CD4-positive, alpha-beta T cell treated with Interleukin-21 for 1 hour (primary cell): ENCODE measurements around the gene PRR5L.

Experiments used
- DNase-seq: peaks from one replicate; pipeline ENCODE4 v3.0.0-alpha.2; 2020

The PRR5L gene

DNA sequence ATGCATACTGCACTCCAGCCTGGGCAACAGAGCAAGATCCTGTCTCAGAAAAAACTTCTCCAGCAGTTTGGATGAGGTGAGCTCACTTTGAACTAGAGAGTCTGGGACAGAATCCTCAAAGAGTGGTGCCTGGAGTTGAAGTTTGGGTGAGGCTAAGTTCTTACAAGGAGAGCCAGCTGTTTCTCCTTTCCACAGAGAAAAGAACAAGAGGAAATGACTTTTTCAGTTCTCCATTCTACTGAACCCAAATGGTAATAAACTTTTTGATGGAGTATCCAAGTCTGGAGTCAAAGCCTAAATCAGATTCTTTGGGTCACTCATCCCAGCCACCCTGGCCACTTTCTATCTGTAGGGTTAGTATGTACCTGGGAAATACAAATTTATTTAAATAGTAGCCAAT, 111.3 kb downstream of the PRR5L start:
- DNase-seq: no peak

DNA sequence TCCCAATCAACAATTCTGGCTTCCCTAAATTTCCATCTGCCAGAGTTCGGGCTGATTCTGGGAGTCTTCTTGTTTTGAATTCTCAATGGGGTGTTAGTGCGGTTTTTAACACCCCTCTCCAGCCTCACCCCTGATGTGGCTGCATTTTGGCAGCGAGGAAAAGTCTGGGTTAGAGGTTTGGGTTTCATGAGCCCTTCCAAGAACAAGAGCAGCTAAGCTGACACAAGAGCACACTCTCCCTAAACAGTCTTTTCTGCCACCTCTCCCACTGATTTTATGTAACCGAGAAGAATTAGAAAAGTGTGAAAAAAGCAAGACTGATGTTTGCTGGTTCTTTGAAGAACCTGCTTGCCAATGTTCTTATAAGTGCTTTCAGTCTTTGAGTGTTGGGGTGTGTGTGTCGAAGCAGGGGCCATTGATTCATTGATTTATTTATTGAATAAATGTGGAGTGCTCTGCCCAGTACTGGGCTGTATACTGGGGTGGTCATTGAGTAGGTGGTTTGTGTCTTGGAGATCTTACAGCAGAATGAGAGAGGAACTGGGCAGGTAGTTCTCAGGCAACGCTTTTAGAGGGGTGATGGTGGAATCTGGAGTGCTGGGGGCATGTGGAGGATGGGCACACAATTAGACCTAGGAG, 112.5 kb downstream of the PRR5L start:
- peak; percentile 34 for DNase-seq

DNA sequence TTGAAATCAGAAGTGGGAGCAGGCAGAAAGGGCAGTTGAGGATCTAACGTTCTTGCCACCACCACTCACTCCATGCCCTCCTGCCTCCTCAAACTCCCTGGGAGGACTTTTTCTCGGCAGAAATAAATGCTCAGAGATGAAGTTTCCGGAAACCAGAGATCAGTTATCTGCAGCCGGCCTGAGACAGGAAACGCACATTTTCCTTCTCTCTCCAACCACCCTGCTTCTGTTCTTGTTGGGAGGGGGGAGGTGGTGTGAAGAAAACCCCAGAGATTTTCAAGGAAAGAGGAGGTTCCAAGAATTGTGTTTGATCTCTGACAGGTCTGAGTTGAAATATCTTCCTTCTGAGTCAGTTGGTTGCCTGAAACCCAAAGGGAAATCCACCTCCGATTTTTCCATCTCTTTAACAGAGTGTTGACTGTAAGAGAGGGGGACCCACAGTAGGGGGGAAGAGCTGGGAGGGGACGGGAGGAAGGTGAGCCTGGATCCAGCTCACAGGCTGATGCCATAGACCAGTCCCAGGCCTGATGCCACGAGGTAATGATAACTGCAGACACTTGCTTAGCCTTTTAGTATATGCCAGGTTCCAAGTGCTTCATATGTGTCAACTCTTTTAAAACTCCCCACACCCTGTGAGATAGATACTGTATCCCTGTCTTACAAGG, 113.2 kb downstream of the PRR5L start:
- DNase-seq: peak; percentile 60

DNA sequence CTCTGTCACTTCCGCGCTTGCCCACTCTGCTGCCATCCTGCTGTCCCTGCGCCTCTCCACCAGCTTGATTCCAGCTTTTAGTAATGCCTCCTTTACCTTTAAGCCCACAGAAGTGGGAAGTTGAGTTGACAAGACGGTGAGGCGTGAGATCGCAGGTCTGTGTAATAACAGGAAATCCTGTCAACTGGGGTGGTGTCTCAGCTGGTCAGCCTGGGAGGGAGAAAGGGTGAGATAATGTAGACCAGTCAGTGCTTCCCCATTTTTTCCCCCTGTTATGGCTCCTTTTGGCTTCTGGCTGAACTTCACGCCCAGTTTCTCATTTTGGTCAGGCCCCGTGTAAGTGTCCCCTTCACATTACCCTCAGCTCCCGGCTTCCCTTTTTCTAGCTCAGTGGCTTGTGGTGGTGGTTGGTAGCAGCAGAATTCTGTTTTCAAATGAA, 115.1 kb downstream of the PRR5L start:
- peak; percentile 53 for DNase-seq

DNA sequence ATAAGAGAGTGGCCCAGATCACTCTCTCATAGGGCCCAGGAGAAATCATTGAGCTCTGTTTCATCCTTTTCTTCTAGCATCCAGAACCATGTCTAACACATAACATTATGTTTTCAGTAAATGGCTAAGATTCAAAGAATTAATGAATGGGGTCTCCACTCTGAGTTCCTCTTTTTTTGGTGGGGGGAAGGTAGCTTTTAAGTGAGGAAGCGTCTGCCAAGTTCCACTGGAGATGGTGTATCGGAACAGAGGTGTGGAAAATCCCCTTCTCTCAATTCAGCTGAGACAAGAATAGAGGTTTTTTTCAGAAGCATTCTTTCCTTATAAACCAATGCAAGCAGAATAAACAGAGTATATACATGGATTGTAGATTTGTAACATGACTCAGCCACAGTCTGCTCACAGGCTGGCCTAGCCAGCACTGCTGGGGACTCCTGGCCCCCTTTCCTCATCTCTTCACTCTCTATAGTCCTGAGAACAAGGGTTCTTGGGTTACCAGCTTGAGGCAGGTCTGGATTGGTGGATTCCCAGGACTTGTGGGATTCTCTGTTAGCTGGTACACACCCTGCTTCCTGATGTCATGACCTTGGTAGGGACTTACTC, 116.8 kb downstream of the PRR5L start:
- no peak for DNase-seq

DNA sequence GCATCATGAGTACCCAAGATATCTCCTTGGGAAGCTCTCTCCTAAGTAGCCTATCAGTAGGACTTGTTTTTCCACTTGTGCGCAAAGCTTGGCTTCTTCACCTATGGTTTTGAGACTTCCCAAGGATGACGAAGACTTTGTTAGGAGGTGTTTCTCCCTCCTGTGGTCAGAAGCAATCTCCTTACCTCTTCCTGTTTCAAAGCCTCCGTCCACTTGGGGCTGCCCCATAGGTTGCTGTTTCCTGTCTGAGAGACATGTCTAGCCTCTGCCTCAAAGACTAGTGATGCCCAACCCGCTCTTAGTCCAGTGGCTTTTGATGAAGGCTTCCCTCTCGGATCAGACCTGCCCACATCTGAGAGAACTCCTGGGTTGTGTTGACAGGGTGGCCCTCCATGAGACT, 121.1 kb downstream of the PRR5L start:
- peak; percentile 17 for DNase-seq

DNA sequence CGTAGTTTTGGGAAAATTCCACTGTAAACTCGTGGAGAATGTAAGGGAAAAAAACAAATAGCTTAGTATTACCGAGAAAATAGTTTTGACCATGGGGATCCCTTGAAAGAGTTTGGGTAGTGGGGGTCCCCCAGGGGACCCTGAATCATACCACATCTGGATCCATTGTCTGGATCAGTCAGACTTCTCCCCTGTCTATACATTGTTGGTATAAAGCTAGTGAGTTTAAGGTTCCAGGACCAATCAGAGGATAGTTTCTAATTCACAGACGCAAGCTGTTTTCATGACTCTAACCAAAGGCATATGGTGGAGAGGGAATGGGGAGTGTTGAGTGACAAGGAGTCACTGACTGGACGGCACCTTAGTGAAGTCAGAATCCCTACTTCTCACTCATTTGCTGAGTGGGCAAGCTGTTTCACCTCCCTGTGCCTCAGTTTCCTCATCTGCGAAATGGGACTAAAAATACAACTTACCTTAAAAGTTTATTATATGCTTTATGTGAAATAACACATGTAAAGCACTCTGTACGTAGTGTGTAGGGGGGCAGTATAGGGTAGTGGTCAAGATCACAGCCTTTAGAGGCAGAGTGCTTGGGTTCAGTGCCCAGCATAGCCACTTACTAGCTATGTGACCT, 123.8 kb downstream of the PRR5L start:
- no peak for DNase-seq

DNA sequence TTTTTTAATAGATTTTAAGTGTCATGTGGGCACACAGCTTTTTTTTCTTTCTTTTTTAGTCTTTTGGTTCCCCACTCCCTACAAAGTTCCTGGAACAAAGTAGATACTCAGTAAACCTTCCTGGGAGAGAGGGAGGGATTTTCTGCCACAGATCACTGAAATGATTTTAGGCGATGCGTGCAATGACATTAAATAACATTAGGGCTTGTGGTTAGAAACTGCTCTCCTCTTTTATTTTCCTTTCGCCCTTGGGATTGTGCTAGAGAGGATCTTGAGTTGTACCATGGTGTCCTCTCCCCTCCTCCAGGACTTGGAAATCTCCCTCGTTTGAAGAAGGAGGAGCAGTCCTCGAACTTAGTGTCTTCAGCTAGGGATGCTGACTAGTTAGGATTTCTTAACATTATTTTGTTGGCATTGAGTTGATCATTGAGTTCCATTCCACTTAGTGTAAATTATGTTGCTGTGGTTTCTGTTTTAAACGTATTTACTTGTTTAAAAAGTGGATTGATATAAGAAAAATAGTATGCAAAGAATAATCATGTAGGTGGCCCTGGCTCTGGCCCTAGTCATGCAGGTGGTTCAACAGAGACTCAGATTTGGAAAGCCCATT, 125.6 kb downstream of the PRR5L start:
- no peak for DNase-seq

DNA sequence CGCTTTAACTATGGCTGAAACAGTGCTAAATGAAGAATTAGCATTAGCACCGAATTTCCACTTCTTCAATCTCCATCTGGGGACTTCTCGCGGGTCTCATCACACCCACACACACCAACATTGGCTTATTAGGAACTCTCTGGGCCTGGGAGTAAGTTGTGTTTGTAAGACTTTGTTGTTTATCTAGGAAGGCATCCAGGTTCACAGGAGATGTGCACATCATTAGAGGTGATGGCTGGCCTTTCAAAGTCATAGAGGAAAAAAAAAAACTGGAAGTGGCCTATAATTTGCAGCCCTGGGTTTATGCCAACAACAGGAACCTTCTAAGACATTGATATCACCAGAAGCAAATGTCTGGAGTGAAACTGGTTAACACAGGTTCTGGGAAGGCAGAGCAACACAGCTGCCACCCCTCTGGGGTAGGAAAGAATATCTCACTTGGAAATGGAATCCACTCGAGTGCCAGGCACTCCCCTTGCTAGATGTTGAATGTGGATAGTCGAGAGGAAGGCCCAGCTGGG, 129.5 kb downstream of the PRR5L start:
- no peak for DNase-seq

DNA sequence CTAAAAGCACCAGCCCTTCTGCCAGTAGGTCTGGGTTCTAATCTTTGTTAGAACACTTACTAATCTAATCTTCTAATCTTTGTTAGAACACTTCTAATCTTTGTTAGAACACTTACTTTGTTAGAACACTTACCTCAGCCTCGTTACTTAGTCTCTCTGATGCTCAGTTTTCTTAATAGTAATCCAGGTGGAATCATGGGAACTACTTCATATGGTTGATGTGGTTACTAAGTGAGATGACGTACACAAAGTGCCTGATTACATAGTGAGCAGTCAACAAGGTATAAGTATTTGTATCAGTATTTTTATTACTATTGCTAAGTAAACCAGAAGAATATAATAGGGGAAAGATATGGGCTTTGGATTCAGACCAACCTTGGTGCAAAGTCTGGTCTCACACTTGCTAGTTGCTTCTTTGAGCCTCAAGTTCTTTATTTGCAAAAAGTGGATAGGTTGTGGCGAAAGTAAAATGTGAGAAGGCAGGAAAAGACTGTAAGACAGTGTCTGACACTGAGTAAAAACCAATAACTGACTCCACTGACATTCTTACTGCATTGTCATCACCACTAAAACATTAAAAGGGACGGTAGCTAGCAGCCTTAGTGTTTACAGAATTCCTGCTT, 130.2 kb downstream of the PRR5L start:
- DNase-seq: no peak

DNA sequence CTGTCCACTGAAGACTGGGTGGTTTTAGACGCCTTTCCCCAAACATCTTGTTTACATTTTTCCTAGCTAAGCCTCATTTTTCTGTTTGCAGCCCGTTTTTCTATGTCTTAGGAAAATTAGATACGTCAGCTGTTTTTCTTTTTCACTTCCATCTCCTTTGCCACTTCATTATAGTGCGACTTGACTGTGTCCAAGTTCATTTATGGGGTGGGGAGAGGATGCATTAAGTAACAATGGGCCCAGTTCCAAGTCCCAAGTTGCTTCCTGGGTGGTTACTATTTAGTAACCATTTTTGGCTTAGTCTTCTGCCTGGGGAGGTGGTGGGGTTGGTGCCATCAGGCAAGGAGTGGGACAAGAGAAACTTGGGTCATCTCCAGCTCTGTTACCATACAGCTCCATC, 131.0 kb downstream of the PRR5L start:
- DNase-seq: no peak

DNA sequence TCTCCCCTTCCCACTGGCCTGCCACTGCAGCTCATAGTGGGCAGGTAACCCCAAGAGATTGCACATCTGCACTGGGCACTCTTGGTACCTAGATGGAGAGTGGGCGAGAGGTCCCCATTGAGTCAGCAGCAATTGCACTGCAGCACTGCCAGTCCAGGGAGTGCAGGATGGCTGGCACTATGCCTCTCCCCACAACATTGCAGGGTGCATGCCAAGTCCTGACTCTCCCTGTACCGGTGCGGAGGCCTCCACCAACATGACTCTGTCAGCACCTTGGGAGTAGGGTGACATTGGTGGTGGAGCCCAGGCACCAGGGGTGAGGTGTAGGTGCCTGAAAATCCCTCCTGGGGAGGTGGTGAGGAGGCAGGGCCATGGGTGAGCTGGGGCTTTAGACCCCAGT, 131.8 kb downstream of the PRR5L start:
- no peak for DNase-seq

DNA sequence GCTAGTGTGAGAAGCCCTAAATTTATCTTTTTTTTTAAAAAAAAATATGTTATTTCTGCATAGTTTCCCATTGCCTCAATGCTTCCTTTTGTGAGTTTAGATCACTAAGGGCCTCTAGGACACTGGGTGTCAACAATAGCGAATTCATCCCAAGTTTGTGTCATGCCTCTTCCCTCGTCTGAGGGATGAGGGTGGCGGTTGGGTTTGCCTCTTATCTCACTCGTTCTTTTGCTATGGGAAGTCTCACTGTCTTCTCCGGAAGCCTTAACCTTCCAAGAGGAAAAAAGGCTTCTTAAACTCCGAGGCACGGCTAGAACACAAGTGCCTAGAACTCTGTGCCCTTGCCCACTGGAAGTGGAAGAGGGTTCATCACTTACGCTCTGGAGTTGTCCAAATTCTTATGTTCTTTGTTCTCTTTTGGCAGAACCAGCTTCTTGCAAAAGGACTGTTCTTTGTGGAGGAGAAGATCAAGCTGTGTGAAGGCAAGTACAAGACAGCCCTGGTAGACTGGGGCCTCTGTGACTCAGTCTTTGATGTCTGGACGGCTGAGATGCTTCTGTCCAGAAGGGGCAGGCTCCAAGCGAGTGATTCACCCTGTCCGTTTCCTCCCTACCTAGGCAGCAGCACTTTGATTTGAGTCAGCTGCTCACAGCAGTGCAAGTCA, 135.5 kb downstream of the PRR5L start:
- DNase-seq: no peak

DNA sequence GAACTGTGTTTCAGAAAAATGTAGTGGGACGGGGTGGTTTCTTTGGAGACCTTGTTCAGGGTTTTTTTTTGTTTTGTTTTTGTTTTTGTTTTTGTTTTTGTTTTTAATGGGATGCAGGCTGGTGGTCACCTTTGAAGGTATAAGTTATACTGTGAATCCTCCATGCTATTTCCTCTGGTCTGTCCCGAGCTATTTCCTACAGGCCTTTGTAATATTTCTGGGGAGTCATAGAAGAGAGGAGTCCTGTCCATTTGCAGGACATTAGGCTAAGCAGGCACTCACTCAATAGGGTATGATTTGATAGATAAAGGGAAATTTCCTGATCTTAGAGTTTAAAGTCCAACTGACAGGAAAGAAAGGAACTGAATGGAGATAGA, 136.0 kb downstream of the PRR5L start:
- no peak for DNase-seq

DNA sequence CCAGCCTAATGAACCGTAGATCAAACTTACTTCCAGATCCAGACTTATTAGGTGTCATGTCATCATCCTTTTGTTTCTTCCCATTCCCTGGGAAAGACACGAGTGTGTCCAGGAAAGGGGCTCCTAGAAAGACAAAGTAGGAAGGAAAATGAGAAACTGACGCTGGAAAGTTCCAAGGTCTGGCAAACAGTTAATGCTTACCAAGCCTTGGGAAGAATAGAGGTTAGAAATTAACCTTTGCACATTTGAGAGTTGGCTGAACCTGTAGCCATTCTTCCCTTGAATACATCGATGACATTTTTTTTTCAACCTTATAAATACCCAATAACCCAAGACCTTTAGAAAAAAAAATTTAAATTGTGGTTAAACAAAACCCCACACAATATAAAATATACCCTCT, 136.7 kb downstream of the PRR5L start:
- no peak for DNase-seq

DNA sequence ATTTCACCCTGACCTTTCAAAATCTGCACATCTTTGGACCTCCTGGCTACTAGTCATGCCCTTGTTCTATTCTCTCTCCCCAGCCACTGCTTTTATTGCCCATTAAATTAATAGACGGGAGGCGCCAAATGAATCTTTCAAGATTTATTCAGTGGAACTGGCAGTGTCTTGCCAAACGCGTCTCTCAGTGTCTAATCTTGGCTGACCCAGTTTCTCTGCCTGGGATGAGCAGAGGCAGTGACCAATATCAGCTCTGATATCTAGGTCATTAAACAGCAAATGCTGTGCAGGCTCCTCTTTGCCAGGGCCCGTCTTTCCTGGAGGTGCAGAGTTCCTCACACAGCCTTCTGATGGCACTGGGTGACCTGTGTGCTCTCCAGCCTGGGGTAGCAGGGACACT, 140.0 kb downstream of the PRR5L start:
- no peak for DNase-seq

DNA sequence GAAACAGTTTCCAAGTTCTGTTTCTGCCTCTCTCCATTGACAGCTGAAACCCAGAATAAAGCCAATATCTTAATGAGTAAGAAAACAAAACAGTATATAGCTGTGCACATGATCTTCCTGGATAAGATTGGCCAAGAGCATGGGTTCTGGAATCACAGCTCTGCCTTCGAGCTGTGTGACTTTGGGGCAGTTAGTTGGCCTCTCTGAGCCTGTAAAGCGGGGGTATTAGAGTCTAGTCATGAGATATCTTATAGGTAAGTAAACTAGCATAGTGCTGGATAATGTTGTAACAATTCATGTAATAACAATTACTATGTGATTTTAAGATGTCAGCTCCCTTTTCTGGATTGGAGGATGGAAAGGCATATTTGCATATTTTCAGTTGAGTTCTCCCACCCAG, 140.5 kb downstream of the PRR5L start:
- no peak for DNase-seq

DNA sequence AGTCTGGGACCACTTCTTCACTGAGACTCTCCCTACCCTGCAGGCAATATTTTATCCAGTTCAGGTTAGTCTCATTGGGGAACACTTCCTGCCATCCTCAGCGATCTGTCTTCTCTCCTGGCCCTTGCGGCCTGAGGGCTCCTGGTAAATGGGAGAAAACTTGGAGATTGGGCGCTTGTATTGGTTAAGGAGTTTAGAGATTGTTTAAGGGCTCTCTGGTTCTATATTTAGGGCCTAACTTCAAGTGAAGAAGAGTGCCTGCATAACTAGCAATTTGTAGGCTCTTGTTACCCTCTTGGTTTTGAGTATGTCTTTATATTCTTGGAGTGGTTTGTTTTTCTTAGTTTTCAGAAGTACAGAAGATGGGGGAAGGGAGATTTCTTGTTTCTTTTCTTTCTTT, 141.3 kb downstream of the PRR5L start:
- no peak for DNase-seq

DNA sequence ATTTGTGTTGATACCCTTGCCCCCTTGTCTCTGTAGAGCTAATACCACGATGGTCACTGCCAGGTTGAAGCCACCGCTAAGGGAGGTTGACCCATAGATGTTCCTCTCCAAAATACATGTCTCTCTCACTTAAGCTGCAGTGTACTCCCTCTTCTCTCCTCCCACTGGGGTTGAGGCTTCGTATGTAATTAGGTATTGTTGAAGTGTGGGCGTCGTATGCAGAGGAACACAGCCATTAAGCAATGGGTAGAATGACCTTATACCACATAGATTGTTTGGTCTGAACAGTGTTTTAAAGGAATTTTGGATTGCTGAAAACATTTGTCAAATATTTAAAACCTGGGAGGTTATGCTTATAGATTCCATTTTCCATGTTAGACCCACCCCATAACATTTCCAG, 142.0 kb downstream of the PRR5L start:
- no peak for DNase-seq

DNA sequence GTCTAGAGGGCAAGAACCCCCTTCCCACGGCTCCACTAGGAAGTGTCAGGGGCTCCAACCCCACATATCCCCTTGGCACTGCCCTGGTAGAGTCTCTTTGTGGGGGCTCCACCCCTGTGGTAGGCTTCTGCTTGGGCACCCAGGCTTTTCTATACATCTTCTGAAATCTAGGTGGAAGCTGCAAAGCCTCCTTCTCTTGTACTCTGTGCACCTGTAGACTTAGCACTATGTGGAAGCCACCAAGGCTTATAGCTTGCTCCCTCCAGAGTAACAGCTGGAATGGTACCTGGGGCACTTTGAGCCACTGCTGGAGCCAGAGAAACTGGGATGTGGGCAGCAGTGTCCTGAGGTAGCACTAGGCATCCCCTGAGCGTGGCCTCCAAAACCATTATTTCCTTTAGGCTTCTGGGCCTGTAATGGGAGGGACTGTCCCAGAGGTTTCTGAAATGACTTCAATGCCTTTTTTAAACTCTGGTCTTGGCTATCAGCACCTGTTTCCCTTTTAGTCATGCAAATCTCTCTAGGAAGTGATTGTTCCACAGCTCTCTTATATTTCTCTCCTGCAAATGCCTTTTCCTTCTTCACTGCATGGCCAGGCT, 145.6 kb downstream of the PRR5L start:
- DNase-seq: no peak

DNA sequence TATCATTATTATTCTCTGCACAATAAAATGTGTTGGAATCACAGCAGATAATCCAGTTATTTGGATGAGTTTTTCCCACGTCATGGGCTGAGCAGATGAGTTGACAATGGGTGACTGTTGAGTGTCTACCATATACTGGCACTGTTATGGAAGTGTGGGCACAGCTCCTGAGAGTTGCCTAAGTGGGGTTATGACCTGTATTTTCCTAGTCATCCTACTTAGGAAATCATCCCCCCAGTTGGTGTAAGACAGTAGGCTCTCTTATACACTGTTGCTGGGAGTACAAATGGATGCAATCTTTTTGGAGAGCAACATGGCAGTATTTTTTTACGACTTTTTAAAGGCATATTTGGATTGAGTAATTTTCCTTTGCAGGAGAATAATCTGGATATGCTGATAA, 147.6 kb downstream of the PRR5L start:
- no peak for DNase-seq

DNA sequence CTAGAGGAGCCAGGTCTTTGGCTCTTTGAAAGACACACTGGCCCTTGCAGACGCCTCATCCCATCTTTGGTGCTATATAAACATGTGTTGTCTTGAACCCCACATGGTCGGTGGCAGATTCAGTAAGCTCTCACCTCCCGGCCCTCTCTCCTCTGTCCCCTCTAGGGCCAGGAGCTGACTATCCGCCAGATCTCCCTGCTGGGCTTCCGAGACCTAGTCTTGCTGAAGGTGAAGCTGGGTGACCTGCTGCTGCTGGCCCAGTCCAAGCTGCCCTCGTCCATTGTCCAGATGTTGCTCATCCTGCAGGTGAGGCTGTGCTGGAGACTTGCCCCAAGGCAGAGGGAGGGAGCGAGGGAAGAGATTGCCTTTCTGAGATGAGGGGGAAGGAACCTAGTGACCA, 150.0 kb downstream of the PRR5L start:
- no peak for DNase-seq
